HFF-Myc (cell line): Measurements from ENCODE around the gene SELENON.

Experiments
- DNase-seq: peaks from one replicate; pipeline ENCODE4 v3.0.0-alpha.2; 2011; ENCODE audit warnings: low read depth; ENCODE audit errors: extremely low read depth
- H3K4me3 ChIP-seq: replicated peaks from 2 replicates; pipeline ENCODE4 v1.5.1; 2011; ENCODE audit warnings: low read depth, mild to moderate bottlenecking, control low read depth, low read length
- CTCF ChIP-seq: IDR thresholded peaks from 2 replicates; pipeline ENCODE4 v1.5.1; 2012; ENCODE audit warnings: mild to moderate bottlenecking, low read depth, low read length, control low read depth; ENCODE audit errors: missing control alignments

SELENON gene

GRCh38 chr1:25798666-25799351 lies 1.2 kb upstream of the SELENON start:
- no peak for TF ChIP-seq CTCF
- no peak overlapping the region for H3K4me3 ChIP-seq
- DNase-seq = no peak

- peak overlapping the region; percentile 40 for H3K4me3 ChIP-seq
- DNase-seq = no peak
- no peak for TF ChIP-seq CTCF
Observed at GRCh38 chr1:25799352-25799934, 550 bp upstream of the SELENON start.

GRCh38 chr1:25800703-25801377 lies 847 bp downstream of the SELENON start:
- peak overlapping the region; percentile 61 for H3K4me3 ChIP-seq
- no peak for TF ChIP-seq CTCF
- DNase-seq = no peak

GRCh38 chr1:25802915-25803314 lies 2.9 kb downstream of the SELENON start:
- no peak for DNase-seq
- TF ChIP-seq CTCF = no peak
- no peak overlapping the region for H3K4me3 ChIP-seq

- TF ChIP-seq CTCF = no peak
- H3K4me3 ChIP-seq = no peak overlapping the region
- no peak for DNase-seq
Observed at GRCh38 chr1:25803368-25803767, 3.4 kb downstream of the SELENON start.

- TF ChIP-seq CTCF = no peak
- H3K4me3 ChIP-seq = no peak overlapping the region
- DNase-seq = no peak
Observed at GRCh38 chr1:25804244-25804963, 4.4 kb downstream of the SELENON start.
